GM23338 (cell line): Measurements from ENCODE around the gene KRTAP9-6. TPM values are rescaled to one million over a fixed set of nuclear protein-coding genes. Genes with fewer than 3 reads are reported as not detected.

Source experiments
- ATAC-seq: fragments of 200-7000 bp; cut with Tn5 transposase; 3 replicates; pipeline ENCODE4 v1.9.1; 2020
- DNase-seq: peaks from one replicate; pipeline ENCODE4 v3.0.0-alpha.2; 2015; ENCODE audit warnings: low spot score
- H2AFZ ChIP-seq: fragments of 200-600 bp; sonication (generic); 2 replicates; pipeline ENCODE4 v1.8.0; 2016; ENCODE audit warnings: antibody characterized with exemption, mild to moderate bottlenecking, moderate library complexity
- H3F3A ChIP-seq: fragments of 200-600 bp; sonication (generic); replicated peaks from 2 replicates; pipeline ENCODE4 v1.8.0; 2017; ENCODE audit warnings: antibody characterized with exemption, mixed run types, low read depth
- H3K27ac ChIP-seq: fragments of 200-600 bp; sonication (generic); 2 replicates; pipeline ENCODE4 v1.6.1; 2016; ENCODE audit warnings: low read depth
- H3K27me3 ChIP-seq: fragments of 200-600 bp; sonication (generic); 2 replicates; pipeline ENCODE4 v1.8.0; 2016; ENCODE audit warnings: mild to moderate bottlenecking, mixed run types, moderate library complexity; ENCODE audit not compliant: insufficient read depth
- H3K36me3 ChIP-seq: fragments of 200-600 bp; sonication (generic); 2 replicates; pipeline ENCODE4 v1.8.0; 2016; ENCODE audit warnings: mild to moderate bottlenecking; ENCODE audit not compliant: insufficient read depth
- H3K4me1 ChIP-seq: fragments of 200-600 bp; sonication (generic); 2 replicates; pipeline ENCODE4 v1.8.0; 2016; ENCODE audit warnings: mild to moderate bottlenecking, moderate library complexity; ENCODE audit not compliant: insufficient read depth
- H3K4me2 ChIP-seq: fragments of 200-600 bp; sonication (generic); 2 replicates; pipeline ENCODE4 v1.7.1; 2017; ENCODE audit warnings: mixed run types
- H3K4me3 ChIP-seq: fragments of 200-600 bp; sonication (generic); 2 replicates; pipeline ENCODE4 v1.6.1; 2016; ENCODE audit warnings: mixed run types
- H3K79me2 ChIP-seq: fragments of 200-600 bp; sonication (generic); replicated peaks from 2 replicates; pipeline ENCODE4 v1.8.0; 2017; ENCODE audit warnings: mild to moderate bottlenecking; ENCODE audit not compliant: insufficient read depth
- H3K9me2 ChIP-seq: fragments of 200-600 bp; sonication (generic); 2 replicates; pipeline ENCODE4 v1.8.0; 2017; ENCODE audit not compliant: insufficient read depth
- H4K20me1 ChIP-seq: fragments of 200-600 bp; sonication (generic); replicated peaks from 2 replicates; pipeline ENCODE4 v1.8.0; 2017; ENCODE audit warnings: mild to moderate bottlenecking; ENCODE audit not compliant: insufficient read depth
- H3K27ac Mint-ChIP-seq: 2 replicates; pipeline ENCODE4 v1.8.0; 2020; ENCODE audit warnings: inconsistent platforms, mild to moderate bottlenecking, moderate library complexity, mixed read lengths
- H3K27me3 Mint-ChIP-seq: 3 replicates; pipeline ENCODE4 v1.8.0; 2022; ENCODE audit warnings: low read depth, mild to moderate bottlenecking, moderate library complexity, mixed read lengths, inconsistent platforms; ENCODE audit not compliant: insufficient read depth, poor library complexity
- H3K36me3 Mint-ChIP-seq: 3 replicates; pipeline ENCODE4 v1.8.0; 2021; ENCODE audit warnings: low read depth, mild to moderate bottlenecking, inconsistent platforms, moderate library complexity, mixed read lengths
- H3K4me1 Mint-ChIP-seq: 3 replicates; pipeline ENCODE4 v1.8.0; 2020; ENCODE audit warnings: mild to moderate bottlenecking, inconsistent platforms, mixed read lengths
- H3K4me3 Mint-ChIP-seq: 3 replicates; pipeline ENCODE4 v1.8.0; 2021; ENCODE audit warnings: moderate library complexity, mild to moderate bottlenecking, inconsistent platforms, mixed read lengths
- H3K9me3 Mint-ChIP-seq: 3 replicates; pipeline ENCODE4 v1.8.0; 2020; ENCODE audit warnings: moderate library complexity, mild to moderate bottlenecking, inconsistent platforms, mixed read lengths
- CREB1 ChIP-seq: fragments of 250-450 bp; sonication (Bioruptor Pico); IDR thresholded peaks from 2 replicates; pipeline ENCODE4 v1.5.0; 2020; ENCODE audit warnings: low read depth, mild to moderate bottlenecking, moderate library complexity
- EZH2 ChIP-seq: fragments of 200-600 bp; sonication (generic); IDR thresholded peaks from one replicate; pipeline ENCODE4 v1.8.0; 2017; ENCODE audit warnings: antibody characterized with exemption, mild to moderate bottlenecking, low read depth; ENCODE audit not compliant: unreplicated experiment
- EZH2phosphoT487 ChIP-seq: fragments of 200-600 bp; sonication (generic); IDR thresholded peaks from one replicate; pipeline ENCODE4 v1.8.1; 2018; ENCODE audit warnings: antibody characterized with exemption; ENCODE audit not compliant: unreplicated experiment
- JUNB ChIP-seq: IDR thresholded peaks from one replicate; pipeline ENCODE4 v1.6.1; 2016; ENCODE audit warnings: antibody characterized with exemption; ENCODE audit not compliant: unreplicated experiment
- NANOG ChIP-seq: IDR thresholded peaks from 2 replicates; pipeline ENCODE4 v1.6.1; 2016; ENCODE audit warnings: antibody characterized with exemption, borderline replicate concordance
- POLR2AphosphoS5 ChIP-seq: IDR thresholded peaks from 2 replicates; pipeline ENCODE4 v1.6.1; 2016; ENCODE audit warnings: antibody characterized with exemption, low read depth
- ZNF114 ChIP-seq: fragments of 250-450 bp; sonication (Bioruptor Pico); IDR thresholded peaks from 2 replicates; pipeline ENCODE4 v1.5.0; 2020; ENCODE audit warnings: mild to moderate bottlenecking, moderate library complexity
- ZNF331 ChIP-seq: fragments of 250-450 bp; sonication (Bioruptor Pico); IDR thresholded peaks from 2 replicates; pipeline ENCODE4 v1.5.0; 2020; ENCODE audit warnings: low read depth, mild to moderate bottlenecking, moderate library complexity
- polyA plus RNA-seq: library from polyadenylated mRNA; unstranded; fragments of >200 nt; fragmentation: Nextera tagmentation; extraction: Ambion mirVana; gene quantifications from 2 replicates; pipeline ENCODE4 v1.2.1, GENCODE V29; 2016
- total RNA-seq: library from RNA; depleted of rRNA; stranded (reverse); fragments of >200 nt; shearing (Covaris generic); gene quantifications from 2 replicates; pipeline ENCODE4 v1.2.3, GENCODE V29; 2014
- TF ChIP-seq, protein P1 (sequence below): IDR thresholded peaks from 2 replicates; pipeline ENCODE4 v1.6.1; 2016; ENCODE audit warnings: antibody characterized with exemption
- TF ChIP-seq, protein P2 (sequence below): fragments of 250-450 bp; sonication (Bioruptor Pico); IDR thresholded peaks from 2 replicates; pipeline ENCODE4 v1.5.0; 2020; ENCODE audit warnings: mild to moderate bottlenecking, moderate library complexity
- TF ChIP-seq, protein P3 (sequence below), 2 experiments: fragments of 200-600 bp in 1 of 2; sonication (generic) in 1 of 2; conservative IDR thresholded peaks; 2 replicates each; pipeline versions ENCODE4 v1.5.1 to v1.6.1; 2016 to 2017; ENCODE audit warnings: antibody characterized with exemption in 2 of 2, low read depth in 2 of 2, mild to moderate bottlenecking in 2 of 2, moderate library complexity in 1 of 2

The KRTAP9-6 gene
- total and polyA plus RNA-seq, 2 experiments from 2014 or later: not detected

DNA sequence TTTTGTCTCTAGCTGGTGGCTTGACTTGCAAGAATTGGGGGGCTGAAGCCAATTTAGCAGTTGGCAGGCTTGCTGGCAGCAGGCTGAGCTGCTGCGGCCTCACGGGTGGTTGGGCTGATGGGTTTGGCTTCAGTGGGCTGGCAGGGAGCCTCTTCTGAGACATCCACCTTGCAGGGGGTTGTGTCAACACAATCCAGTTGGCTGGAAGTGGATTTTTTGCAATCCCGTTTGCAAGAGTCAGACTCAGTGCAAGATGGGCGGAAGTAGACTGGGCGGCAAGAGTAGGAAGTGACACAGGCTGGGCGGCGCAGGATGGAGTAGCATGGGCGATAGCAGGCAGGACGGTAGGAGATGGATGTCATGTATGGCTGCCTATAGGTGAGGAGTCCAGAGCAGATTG lies 42.5 kb downstream of the KRTAP9-6 start:
- Mint-ChIP-seq H3K27ac (no peak overlapping the region), H3K9me3 (peaks cover 2% of the 10 kb centered on the region; the same call in 1 of the 3 replicates), H3K36me3 (no peaks in the 10 kb centered on the region), H3K4me1 (no peaks in the 10 kb centered on the region; the same call in 2 of the 3 replicates), H3K27me3 (peaks cover 6% of the 10 kb centered on the region), H3K4me3 (no peak overlapping the region)
- H3K4me2 ChIP-seq: no peak overlapping the region
- no peak overlapping the region for H3K4me3 ChIP-seq
- H2AFZ ChIP-seq: no peak overlapping the region
- no peak overlapping the region for H3K27ac ChIP-seq
- no peaks in the 10 kb centered on the region for H3K36me3 ChIP-seq
- TF ChIP-seq, protein P1, sequence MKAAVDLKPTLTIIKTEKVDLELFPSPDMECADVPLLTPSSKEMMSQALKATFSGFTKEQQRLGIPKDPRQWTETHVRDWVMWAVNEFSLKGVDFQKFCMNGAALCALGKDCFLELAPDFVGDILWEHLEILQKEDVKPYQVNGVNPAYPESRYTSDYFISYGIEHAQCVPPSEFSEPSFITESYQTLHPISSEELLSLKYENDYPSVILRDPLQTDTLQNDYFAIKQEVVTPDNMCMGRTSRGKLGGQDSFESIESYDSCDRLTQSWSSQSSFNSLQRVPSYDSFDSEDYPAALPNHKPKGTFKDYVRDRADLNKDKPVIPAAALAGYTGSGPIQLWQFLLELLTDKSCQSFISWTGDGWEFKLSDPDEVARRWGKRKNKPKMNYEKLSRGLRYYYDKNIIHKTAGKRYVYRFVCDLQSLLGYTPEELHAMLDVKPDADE: no peak
- TF ChIP-seq NANOG (no peak), ZNF114 (CRISPR knock-in tag) (no peak), CREB1 (CRISPR knock-in tag) (no peak), ZNF331 (no peak), EZH2phosphoT487 (no peak), POLR2AphosphoS5 (no peak), EZH2 (no peak), JUNB (no peak)
- TF ChIP-seq, protein P2, sequence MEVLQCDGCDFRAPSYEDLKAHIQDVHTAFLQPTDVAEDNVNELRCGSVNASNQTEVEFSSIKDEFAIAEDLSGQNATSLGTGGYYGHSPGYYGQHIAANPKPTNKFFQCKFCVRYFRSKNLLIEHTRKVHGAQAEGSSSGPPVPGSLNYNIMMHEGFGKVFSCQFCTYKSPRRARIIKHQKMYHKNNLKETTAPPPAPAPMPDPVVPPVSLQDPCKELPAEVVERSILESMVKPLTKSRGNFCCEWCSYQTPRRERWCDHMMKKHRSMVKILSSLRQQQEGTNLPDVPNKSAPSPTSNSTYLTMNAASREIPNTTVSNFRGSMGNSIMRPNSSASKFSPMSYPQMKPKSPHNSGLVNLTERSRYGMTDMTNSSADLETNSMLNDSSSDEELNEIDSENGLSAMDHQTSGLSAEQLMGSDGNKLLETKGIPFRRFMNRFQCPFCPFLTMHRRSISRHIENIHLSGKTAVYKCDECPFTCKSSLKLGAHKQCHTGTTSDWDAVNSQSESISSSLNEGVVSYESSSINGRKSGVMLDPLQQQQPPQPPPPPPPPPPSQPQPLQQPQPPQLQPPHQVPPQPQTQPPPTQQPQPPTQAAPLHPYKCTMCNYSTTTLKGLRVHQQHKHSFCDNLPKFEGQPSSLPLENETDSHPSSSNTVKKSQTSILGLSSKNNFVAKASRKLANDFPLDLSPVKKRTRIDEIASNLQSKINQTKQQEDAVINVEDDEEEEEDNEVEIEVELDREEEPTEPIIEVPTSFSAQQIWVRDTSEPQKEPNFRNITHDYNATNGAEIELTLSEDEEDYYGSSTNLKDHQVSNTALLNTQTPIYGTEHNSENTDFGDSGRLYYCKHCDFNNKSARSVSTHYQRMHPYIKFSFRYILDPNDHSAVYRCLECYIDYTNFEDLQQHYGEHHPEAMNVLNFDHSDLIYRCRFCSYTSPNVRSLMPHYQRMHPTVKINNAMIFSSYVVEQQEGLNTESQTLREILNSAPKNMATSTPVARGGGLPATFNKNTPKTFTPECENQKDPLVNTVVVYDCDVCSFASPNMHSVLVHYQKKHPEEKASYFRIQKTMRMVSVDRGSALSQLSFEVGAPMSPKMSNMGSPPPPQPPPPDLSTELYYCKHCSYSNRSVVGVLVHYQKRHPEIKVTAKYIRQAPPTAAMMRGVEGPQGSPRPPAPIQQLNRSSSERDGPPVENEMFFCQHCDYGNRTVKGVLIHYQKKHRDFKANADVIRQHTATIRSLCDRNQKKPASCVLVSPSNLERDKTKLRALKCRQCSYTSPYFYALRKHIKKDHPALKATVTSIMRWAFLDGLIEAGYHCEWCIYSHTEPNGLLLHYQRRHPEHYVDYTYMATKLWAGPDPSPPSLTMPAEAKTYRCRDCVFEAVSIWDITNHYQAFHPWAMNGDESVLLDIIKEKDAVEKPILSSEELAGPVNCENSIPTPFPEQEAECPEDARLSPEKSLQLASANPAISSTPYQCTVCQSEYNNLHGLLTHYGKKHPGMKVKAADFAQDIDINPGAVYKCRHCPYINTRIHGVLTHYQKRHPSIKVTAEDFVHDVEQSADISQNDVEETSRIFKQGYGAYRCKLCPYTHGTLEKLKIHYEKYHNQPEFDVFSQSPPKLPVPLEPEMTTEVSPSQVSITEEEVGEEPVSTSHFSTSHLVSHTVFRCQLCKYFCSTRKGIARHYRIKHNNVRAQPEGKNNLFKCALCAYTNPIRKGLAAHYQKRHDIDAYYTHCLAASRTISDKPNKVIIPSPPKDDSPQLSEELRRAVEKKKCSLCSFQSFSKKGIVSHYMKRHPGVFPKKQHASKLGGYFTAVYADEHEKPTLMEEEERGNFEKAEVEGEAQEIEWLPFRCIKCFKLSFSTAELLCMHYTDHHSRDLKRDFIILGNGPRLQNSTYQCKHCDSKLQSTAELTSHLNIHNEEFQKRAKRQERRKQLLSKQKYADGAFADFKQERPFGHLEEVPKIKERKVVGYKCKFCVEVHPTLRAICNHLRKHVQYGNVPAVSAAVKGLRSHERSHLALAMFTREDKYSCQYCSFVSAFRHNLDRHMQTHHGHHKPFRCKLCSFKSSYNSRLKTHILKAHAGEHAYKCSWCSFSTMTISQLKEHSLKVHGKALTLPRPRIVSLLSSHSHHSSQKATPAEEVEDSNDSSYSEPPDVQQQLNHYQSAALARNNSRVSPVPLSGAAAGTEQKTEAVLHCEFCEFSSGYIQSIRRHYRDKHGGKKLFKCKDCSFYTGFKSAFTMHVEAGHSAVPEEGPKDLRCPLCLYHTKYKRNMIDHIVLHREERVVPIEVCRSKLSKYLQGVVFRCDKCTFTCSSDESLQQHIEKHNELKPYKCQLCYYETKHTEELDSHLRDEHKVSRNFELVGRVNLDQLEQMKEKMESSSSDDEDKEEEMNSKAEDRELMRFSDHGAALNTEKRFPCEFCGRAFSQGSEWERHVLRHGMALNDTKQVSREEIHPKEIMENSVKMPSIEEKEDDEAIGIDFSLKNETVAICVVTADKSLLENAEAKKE (CRISPR knock-in tag): no peak
- TF ChIP-seq, protein P3, sequence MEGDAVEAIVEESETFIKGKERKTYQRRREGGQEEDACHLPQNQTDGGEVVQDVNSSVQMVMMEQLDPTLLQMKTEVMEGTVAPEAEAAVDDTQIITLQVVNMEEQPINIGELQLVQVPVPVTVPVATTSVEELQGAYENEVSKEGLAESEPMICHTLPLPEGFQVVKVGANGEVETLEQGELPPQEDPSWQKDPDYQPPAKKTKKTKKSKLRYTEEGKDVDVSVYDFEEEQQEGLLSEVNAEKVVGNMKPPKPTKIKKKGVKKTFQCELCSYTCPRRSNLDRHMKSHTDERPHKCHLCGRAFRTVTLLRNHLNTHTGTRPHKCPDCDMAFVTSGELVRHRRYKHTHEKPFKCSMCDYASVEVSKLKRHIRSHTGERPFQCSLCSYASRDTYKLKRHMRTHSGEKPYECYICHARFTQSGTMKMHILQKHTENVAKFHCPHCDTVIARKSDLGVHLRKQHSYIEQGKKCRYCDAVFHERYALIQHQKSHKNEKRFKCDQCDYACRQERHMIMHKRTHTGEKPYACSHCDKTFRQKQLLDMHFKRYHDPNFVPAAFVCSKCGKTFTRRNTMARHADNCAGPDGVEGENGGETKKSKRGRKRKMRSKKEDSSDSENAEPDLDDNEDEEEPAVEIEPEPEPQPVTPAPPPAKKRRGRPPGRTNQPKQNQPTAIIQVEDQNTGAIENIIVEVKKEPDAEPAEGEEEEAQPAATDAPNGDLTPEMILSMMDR (conservative IDR thresholded peaks at IDR 0.05; ENCODE audit: low read depth in 2 of 2): no peak
- no peaks in the 10 kb centered on the region for H3K4me1 ChIP-seq
- ATAC-seq (no peak), DNase-seq (no peak)
- H3K9me2 ChIP-seq: no peaks in the 10 kb centered on the region
- H4K20me1 ChIP-seq: no peaks in the 10 kb centered on the region
- H3K79me2 ChIP-seq: no peaks in the 10 kb centered on the region
- H3K27me3 ChIP-seq: no peaks in the 10 kb centered on the region
- no peaks in the 10 kb centered on the region for H3F3A ChIP-seq
